Adrenal gland (tissue), 5 donors: Measurements from ENCODE around the gene ABHD11.

ENCODE experiments used
- POLR2A ChIP-seq, 2 donors: fragments of 450-650 bp; IDR thresholded peaks; one replicate each; pipeline ENCODE4 v1.6.1; 2017; ENCODE audit warnings: antibody characterized with exemption in 2 of 2, mild to moderate bottlenecking in 2 of 2, moderate library complexity in 1 of 2
- TF ChIP-seq, protein P1 (sequence below), 6 experiments: fragments of 450-650 bp in 4 of 6; fragments of 200-600 bp in 2 of 6; sonication (generic) in 1 of 6; IDR thresholded peaks; 1 replicate in 5 of 6; 2 replicates in 1 of 6; pipeline versions ENCODE4 v1.5.1 to v1.8.0; 2016 to 2021; ENCODE audit warnings: antibody characterized with exemption in 6 of 6, mild to moderate bottlenecking in 2 of 6, moderate library complexity in 1 of 6
- donor health status: DM: no; HTN: no; CAD: no.

DNA sequence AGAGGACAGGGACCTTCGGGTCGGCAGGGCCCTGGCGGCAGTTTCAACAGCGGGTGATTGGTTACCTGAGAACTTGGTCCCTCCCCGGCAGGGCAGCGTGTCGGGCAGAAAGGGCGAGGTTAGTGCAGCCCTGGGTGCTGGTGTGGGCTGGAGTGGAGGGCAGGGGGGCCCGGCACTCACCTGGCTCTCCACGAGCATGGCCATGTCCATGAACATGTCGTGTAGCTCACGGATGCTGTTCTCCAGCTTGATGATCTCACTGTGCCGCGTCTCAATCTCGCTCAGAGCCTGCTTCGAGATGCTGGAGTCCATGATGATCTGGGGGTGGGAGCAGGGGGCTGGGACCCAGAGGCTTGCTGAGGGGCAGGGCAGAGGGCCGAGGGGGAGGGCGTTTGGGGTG lies 35.9 kb downstream of the ABHD11 start:
- TF ChIP-seq, protein P1, sequence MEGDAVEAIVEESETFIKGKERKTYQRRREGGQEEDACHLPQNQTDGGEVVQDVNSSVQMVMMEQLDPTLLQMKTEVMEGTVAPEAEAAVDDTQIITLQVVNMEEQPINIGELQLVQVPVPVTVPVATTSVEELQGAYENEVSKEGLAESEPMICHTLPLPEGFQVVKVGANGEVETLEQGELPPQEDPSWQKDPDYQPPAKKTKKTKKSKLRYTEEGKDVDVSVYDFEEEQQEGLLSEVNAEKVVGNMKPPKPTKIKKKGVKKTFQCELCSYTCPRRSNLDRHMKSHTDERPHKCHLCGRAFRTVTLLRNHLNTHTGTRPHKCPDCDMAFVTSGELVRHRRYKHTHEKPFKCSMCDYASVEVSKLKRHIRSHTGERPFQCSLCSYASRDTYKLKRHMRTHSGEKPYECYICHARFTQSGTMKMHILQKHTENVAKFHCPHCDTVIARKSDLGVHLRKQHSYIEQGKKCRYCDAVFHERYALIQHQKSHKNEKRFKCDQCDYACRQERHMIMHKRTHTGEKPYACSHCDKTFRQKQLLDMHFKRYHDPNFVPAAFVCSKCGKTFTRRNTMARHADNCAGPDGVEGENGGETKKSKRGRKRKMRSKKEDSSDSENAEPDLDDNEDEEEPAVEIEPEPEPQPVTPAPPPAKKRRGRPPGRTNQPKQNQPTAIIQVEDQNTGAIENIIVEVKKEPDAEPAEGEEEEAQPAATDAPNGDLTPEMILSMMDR (IDR thresholded peaks at IDR 0.05), result no peak
- TF ChIP-seq POLR2A (IDR thresholded peaks at IDR 0.05), result no peak
